ENCODE measurements around the gene GOLPH3. TPM values are rescaled to one million over a fixed set of nuclear protein-coding genes. Genes with fewer than 3 reads are reported as not detected.

GOLPH3 gene
- total RNA-seq, 1 experiment from 2014 or later: 98.7 TPM

GRCh38 chr5:32153723-32154122 is 20.4 kb downstream of the GOLPH3 start:
- Histone ChIP-seq H3K4me1 (ENCODE audit: insufficient read depth, low read length) (peaks cover 3% of the 10 kb centered on the region; the same call in 1 of the 2 replicates), H3K27me3 (ENCODE audit: insufficient read depth, low read length) (no peaks in the 10 kb centered on the region), H2BK12ac (ENCODE audit: insufficient read length, low read depth, low read length) (no peak overlapping the region), H3K14ac (ENCODE audit: insufficient read depth, low read length) (no peak overlapping the region), H3K27ac (ENCODE audit: insufficient read length, low read depth, low read length) (no peak overlapping the region), H3K79me2 (ENCODE audit: insufficient read depth, low read length) (peaks cover 50% of the 10 kb centered on the region; the same call in 1 of the 2 replicates), H3T11ph (ENCODE audit: low read length) (no peak overlapping the region), H3K18ac (ENCODE audit: insufficient read length, low read depth, low read length) (no peak overlapping the region), H4K20me1 (ENCODE audit: control insufficient read depth, insufficient read depth, insufficient read length) (no peaks in the 10 kb centered on the region), H2BK5ac (ENCODE audit: insufficient read length, low read length) (no peak overlapping the region), H4K8ac (replicated peaks; ENCODE audit: insufficient read length, low read depth, low read length) (no peak overlapping the region), H2BK120ac (ENCODE audit: low read depth, low read length, poor library complexity, severe bottlenecking) (no peak overlapping the region), H2AK5ac (ENCODE audit: insufficient read length, low read length) (no peak overlapping the region), H4K91ac (ENCODE audit: insufficient read length, low read depth, low read length) (no peak overlapping the region), H3K56ac (ENCODE audit: insufficient read length, low read depth, low read length) (no peak overlapping the region), H3K23ac (ENCODE audit: insufficient read length, low read depth, low read length) (no peak overlapping the region), H3K9me3 (ENCODE audit: control insufficient read depth, low read depth, low read length) (no peaks in the 10 kb centered on the region), H3K9ac (ENCODE audit: extremely low read depth, insufficient read length, low read length) (no peak overlapping the region), H4K5ac (ENCODE audit: insufficient read length, low read depth, low read length) (no peak overlapping the region), H2BK15ac (ENCODE audit: low read depth, low read length) (no peak overlapping the region), H3K4ac (ENCODE audit: low read depth, low read length) (no peak overlapping the region), H2BK20ac (ENCODE audit: low read depth, low read length, poor library complexity, severe bottlenecking) (no peak overlapping the region), H3K79me1 (ENCODE audit: insufficient read depth, low read depth, low read length, poor library complexity, severe bottlenecking) (peaks cover 12% of the 10 kb centered on the region), H3K4me2 (ENCODE audit: insufficient read depth, insufficient read length, low read length) (no peak overlapping the region), H2AFZ (ENCODE audit: low read length) (no peak overlapping the region), H3K23me2 (ENCODE audit: insufficient read length, low read depth, low read length, poor library complexity, severe bottlenecking) (peaks cover 5% of the 10 kb centered on the region)
- Mint-ChIP-seq H3K4me3 (no peak overlapping the region), H3K4me1 (peaks cover 7 to 13% of the 10 kb centered on the region in 2 experiments), H3K9me3 (no peaks in the 10 kb centered on the region), H3K27me3 (ENCODE audit: low read depth) (no peaks in the 10 kb centered on the region), H3K27ac (peak overlapping the region in 2 of 3 experiments; percentile 23 to 63; a peak in 2 of 7 replicates), H3K36me3 (ENCODE audit: insufficient read depth in 1 of 3, low read depth in 3 of 3) (peaks cover 4 to 14% (median 6%) of the 10 kb centered on the region in 3 experiments; a peak in 5 of 7 replicates)
- no peak for DNase-seq
- TF ChIP-seq CTCF (conservative IDR thresholded peaks at IDR 0.05): no peak
- WGBS (ENCODE audit: extremely low coverage, insufficient read length, low lambda C conversion rate): no CpG with 5 or more reads among the region's 3 CpGs

Data from H9 (cell line).